ENCODE measurements around the gene IMPDH2. TPM values are rescaled to one million over a fixed set of nuclear protein-coding genes. Genes with fewer than 3 reads are reported as not detected.
A peak's percentile ranks its signal among the peaks of the same experiment; 100 is the strongest.

IMPDH2 gene
- total and polyA plus RNA-seq, 2 experiments from 2014 or later = 198 to 314 TPM

DNA sequence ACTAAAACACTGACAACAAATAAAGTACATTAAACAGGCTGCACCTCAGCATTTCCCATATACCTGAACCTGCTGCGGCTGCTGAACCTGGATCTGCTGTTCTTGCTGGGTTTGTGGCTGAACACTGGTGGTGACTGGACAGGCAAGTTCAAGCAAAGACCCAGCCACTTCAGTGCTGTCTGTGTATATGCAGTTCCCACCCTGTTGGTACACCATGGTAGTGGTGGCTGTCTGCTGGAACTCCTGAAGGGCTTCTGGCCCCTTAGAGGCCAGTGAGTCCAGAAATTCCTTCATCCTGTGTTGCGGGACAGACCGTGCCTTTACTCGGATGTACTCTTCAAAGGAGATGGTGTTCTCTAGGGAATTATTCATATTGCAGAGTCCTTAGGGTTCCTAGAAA, 47.4 kb upstream of the IMPDH2 start:
- H3K27ac Mint-ChIP-seq = no peak overlapping the region
- no peak for ATAC-seq

More for the DNA sequence above, 47.4 kb upstream of the IMPDH2 start:
- Histone ChIP-seq H3K4me1 (ENCODE audit: insufficient read depth) (no peaks in the 10 kb centered on the region), H3K4me3 (no peak overlapping the region), H3K27ac (ENCODE audit: low read depth) (0 out of 2 replicates have a peak overlapping the region, but pooled peaks have one; percentile 69), H3K27me3 (ENCODE audit: insufficient read depth) (no peaks in the 10 kb centered on the region), H3K4me2 (no peak overlapping the region), H2AFZ (no peak overlapping the region), H3K36me3 (ENCODE audit: insufficient read depth) (peaks cover 46% of the 10 kb centered on the region), H3K79me2 (replicated peaks; ENCODE audit: insufficient read depth) (peaks cover 86% of the 10 kb centered on the region), H3F3A (replicated peaks; ENCODE audit: low read depth) (no peaks in the 10 kb centered on the region), H4K20me1 (replicated peaks; ENCODE audit: insufficient read depth) (peaks cover 35% of the 10 kb centered on the region), H3K9me2 (ENCODE audit: insufficient read depth) (no peaks in the 10 kb centered on the region)
- no peak for TF ChIP-seq CREB1 (CRISPR knock-in tag; IDR thresholded peaks at IDR 0.05; ENCODE audit: low read depth)
- TF ChIP-seq STAT1 (IDR thresholded peaks at IDR 0.05; ENCODE audit: unreplicated experiment) = no peak
- no peak for TF ChIP-seq ZNF331 (CRISPR knock-in tag; IDR thresholded peaks at IDR 0.05; ENCODE audit: low read depth)
- TF ChIP-seq, protein P1, sequence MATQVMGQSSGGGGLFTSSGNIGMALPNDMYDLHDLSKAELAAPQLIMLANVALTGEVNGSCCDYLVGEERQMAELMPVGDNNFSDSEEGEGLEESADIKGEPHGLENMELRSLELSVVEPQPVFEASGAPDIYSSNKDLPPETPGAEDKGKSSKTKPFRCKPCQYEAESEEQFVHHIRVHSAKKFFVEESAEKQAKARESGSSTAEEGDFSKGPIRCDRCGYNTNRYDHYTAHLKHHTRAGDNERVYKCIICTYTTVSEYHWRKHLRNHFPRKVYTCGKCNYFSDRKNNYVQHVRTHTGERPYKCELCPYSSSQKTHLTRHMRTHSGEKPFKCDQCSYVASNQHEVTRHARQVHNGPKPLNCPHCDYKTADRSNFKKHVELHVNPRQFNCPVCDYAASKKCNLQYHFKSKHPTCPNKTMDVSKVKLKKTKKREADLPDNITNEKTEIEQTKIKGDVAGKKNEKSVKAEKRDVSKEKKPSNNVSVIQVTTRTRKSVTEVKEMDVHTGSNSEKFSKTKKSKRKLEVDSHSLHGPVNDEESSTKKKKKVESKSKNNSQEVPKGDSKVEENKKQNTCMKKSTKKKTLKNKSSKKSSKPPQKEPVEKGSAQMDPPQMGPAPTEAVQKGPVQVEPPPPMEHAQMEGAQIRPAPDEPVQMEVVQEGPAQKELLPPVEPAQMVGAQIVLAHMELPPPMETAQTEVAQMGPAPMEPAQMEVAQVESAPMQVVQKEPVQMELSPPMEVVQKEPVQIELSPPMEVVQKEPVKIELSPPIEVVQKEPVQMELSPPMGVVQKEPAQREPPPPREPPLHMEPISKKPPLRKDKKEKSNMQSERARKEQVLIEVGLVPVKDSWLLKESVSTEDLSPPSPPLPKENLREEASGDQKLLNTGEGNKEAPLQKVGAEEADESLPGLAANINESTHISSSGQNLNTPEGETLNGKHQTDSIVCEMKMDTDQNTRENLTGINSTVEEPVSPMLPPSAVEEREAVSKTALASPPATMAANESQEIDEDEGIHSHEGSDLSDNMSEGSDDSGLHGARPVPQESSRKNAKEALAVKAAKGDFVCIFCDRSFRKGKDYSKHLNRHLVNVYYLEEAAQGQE (IDR thresholded peaks at IDR 0.05; ENCODE audit: unreplicated experiment) = no peak
- no peak for TF ChIP-seq NANOG (IDR thresholded peaks at IDR 0.05; ENCODE audit: borderline replicate concordance)
- no peak for TF ChIP-seq EZH2phosphoT487 (IDR thresholded peaks at IDR 0.05; ENCODE audit: unreplicated experiment)
- TF ChIP-seq, protein P2, sequence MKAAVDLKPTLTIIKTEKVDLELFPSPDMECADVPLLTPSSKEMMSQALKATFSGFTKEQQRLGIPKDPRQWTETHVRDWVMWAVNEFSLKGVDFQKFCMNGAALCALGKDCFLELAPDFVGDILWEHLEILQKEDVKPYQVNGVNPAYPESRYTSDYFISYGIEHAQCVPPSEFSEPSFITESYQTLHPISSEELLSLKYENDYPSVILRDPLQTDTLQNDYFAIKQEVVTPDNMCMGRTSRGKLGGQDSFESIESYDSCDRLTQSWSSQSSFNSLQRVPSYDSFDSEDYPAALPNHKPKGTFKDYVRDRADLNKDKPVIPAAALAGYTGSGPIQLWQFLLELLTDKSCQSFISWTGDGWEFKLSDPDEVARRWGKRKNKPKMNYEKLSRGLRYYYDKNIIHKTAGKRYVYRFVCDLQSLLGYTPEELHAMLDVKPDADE (IDR thresholded peaks at IDR 0.05) = no peak
- TF ChIP-seq, protein P3, sequence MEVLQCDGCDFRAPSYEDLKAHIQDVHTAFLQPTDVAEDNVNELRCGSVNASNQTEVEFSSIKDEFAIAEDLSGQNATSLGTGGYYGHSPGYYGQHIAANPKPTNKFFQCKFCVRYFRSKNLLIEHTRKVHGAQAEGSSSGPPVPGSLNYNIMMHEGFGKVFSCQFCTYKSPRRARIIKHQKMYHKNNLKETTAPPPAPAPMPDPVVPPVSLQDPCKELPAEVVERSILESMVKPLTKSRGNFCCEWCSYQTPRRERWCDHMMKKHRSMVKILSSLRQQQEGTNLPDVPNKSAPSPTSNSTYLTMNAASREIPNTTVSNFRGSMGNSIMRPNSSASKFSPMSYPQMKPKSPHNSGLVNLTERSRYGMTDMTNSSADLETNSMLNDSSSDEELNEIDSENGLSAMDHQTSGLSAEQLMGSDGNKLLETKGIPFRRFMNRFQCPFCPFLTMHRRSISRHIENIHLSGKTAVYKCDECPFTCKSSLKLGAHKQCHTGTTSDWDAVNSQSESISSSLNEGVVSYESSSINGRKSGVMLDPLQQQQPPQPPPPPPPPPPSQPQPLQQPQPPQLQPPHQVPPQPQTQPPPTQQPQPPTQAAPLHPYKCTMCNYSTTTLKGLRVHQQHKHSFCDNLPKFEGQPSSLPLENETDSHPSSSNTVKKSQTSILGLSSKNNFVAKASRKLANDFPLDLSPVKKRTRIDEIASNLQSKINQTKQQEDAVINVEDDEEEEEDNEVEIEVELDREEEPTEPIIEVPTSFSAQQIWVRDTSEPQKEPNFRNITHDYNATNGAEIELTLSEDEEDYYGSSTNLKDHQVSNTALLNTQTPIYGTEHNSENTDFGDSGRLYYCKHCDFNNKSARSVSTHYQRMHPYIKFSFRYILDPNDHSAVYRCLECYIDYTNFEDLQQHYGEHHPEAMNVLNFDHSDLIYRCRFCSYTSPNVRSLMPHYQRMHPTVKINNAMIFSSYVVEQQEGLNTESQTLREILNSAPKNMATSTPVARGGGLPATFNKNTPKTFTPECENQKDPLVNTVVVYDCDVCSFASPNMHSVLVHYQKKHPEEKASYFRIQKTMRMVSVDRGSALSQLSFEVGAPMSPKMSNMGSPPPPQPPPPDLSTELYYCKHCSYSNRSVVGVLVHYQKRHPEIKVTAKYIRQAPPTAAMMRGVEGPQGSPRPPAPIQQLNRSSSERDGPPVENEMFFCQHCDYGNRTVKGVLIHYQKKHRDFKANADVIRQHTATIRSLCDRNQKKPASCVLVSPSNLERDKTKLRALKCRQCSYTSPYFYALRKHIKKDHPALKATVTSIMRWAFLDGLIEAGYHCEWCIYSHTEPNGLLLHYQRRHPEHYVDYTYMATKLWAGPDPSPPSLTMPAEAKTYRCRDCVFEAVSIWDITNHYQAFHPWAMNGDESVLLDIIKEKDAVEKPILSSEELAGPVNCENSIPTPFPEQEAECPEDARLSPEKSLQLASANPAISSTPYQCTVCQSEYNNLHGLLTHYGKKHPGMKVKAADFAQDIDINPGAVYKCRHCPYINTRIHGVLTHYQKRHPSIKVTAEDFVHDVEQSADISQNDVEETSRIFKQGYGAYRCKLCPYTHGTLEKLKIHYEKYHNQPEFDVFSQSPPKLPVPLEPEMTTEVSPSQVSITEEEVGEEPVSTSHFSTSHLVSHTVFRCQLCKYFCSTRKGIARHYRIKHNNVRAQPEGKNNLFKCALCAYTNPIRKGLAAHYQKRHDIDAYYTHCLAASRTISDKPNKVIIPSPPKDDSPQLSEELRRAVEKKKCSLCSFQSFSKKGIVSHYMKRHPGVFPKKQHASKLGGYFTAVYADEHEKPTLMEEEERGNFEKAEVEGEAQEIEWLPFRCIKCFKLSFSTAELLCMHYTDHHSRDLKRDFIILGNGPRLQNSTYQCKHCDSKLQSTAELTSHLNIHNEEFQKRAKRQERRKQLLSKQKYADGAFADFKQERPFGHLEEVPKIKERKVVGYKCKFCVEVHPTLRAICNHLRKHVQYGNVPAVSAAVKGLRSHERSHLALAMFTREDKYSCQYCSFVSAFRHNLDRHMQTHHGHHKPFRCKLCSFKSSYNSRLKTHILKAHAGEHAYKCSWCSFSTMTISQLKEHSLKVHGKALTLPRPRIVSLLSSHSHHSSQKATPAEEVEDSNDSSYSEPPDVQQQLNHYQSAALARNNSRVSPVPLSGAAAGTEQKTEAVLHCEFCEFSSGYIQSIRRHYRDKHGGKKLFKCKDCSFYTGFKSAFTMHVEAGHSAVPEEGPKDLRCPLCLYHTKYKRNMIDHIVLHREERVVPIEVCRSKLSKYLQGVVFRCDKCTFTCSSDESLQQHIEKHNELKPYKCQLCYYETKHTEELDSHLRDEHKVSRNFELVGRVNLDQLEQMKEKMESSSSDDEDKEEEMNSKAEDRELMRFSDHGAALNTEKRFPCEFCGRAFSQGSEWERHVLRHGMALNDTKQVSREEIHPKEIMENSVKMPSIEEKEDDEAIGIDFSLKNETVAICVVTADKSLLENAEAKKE (CRISPR knock-in tag; IDR thresholded peaks at IDR 0.05) = no peak
- no peak for TF ChIP-seq EZH2 (IDR thresholded peaks at IDR 0.05; ENCODE audit: low read depth, unreplicated experiment)
- no peak for TF ChIP-seq POLR2AphosphoS5 (IDR thresholded peaks at IDR 0.05; ENCODE audit: low read depth)
- no peak for TF ChIP-seq JUNB (IDR thresholded peaks at IDR 0.05; ENCODE audit: unreplicated experiment)
- DNase-seq (ENCODE audit: low spot score) = no peak
- no peak overlapping the region for H3K4me3 Mint-ChIP-seq
- peaks cover 2% of the 10 kb centered on the region; the same call in 1 of the 3 replicates for H3K4me1 Mint-ChIP-seq
- peaks cover 1% of the 10 kb centered on the region for H3K27me3 Mint-ChIP-seq (ENCODE audit: insufficient read depth, low read depth, poor library complexity)
- H3K9me3 Mint-ChIP-seq = no peaks in the 10 kb centered on the region
- peaks cover 61% of the 10 kb centered on the region for H3K36me3 Mint-ChIP-seq (ENCODE audit: low read depth)
